ENCODE data around the gene RHOG. TPM values are rescaled to one million over a fixed set of nuclear protein-coding genes. Genes with fewer than 3 reads are reported as not detected.
"Not testable (repeated sequence)": the region's sequence is repeated elsewhere in the genome, so short reads cannot be mapped to it uniquely, and the experiment has no call there.

The RHOG gene
- total RNA-seq, 1 experiment from 2014 or later = 20.2 TPM

DNA sequence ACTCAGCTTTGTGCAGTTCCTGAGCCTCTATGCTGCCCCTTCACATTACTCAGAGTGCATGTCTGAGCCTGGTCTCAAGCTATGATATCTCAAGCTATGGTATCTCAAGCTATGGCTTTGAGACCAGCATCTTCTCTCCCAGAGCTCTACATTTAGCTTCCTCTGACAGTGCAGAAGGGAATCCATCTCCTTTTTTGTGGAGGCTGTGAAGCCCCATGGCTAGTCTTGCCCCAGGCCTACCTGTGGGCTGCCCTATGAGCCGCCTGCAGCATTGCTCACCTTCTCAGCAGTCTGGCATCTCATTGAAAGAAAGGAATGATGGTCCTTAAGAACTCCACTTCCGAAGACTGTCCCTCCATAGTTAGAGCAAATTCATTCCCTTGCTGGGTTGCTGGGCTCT is 19.8 kb downstream of the RHOG start:
- Histone ChIP-seq H3K27me3 (ENCODE audit: control insufficient read depth, insufficient read depth, low read length) (no peaks in the 10 kb centered on the region), H3K36me3 (replicated peaks; ENCODE audit: control insufficient read depth, insufficient read depth, low read length) (peaks cover under 1% of the 10 kb centered on the region), H3K4me3 (ENCODE audit: insufficient read depth, low read depth, low read length) (no peak overlapping the region)
- no peak for DNase-seq

DNA sequence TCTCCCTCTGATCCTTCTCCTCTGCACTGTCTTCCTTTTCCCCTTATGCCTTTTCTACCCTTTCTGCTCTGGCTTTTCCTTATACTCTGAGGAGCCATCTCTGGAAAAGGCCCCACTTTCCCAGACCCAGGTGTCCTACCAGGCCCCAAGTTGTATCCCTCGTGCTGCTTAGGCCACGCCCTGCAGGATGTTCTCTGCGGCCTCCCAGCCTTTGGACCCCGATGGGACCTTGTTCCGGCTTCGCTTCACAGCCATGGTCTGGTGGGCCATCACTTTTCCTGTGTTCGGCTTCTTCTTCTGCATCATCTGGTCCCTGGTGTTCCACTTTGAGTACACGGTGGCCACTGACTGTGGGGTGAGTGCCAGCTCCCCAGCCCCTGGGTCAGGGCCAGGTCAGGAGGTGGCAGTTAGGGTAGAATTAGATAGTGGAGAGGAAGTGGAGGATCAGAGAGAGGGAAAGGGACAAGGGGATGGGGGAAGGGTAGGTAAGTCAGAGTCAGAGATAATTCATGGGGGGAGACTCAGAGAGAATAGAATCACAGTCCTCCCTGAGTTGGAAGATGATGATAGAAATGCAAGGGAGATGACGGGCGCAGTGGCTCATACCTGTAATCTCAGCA is 23.5 kb downstream of the RHOG start:
- H3K36me3 ChIP-seq (replicated peaks; ENCODE audit: control insufficient read depth, insufficient read depth, low read length) = no peaks in the 10 kb centered on the region; the same call in none of the 2 replicates
- no peak for DNase-seq
- H3K27me3 ChIP-seq (ENCODE audit: control insufficient read depth, insufficient read depth, low read length) = no peaks in the 10 kb centered on the region
- no peak overlapping the region for H3K4me3 ChIP-seq (ENCODE audit: insufficient read depth, low read depth, low read length)

DNA sequence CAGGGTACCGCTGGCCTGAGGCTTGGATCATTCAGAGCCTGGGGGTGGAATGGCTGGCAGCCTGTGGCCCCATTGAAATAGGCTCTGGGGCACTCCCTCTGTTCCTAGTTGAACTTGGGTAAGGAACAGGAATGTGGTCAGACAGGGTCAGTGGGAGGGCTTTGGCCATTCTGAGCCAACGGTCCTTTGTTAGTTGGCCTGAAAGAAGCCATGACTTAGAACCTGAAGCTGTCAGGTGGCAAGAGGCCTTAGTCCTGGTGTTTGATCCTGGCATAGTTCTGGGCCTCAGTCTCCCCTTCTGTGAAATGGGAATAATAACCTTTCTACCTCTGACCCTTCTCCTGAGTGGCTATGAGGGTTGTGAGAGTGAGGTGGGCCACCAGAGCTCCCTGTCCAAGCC is 24.1 kb downstream of the RHOG start:
- Histone ChIP-seq H3K4me3 (ENCODE audit: insufficient read depth, low read depth, low read length) (no peak overlapping the region), H3K27me3 (ENCODE audit: control insufficient read depth, insufficient read depth, low read length) (no peaks in the 10 kb centered on the region), H3K36me3 (replicated peaks; ENCODE audit: control insufficient read depth, insufficient read depth, low read length) (no peaks in the 10 kb centered on the region; the same call in none of the 2 replicates)
- DNase-seq = no peak

DNA sequence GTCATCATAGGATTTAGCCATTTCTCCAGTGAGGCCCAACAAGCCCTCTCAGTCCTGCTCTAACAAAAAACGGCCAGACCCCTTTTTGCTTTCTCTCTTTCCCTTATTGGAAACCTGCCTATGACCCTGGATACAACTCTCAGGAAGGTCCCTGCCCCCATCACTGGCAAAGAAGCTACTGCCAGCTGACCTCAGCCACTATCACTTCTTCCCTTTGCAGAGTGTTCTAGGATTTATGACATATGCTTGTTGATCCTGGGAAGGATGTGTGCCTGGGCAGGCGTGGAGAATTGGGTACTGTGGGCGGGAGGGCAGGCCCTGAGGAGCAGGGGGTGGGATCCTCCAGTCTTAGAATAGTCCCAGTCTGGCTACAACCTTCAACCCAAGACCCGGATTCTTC is 24.9 kb downstream of the RHOG start:
- DNase-seq = no peak
- Histone ChIP-seq H3K4me3 (ENCODE audit: insufficient read depth, low read depth, low read length) (no peak overlapping the region), H3K36me3 (replicated peaks; ENCODE audit: control insufficient read depth, insufficient read depth, low read length) (peaks cover 2% of the 10 kb centered on the region), H3K27me3 (ENCODE audit: control insufficient read depth, insufficient read depth, low read length) (no peaks in the 10 kb centered on the region)

GRCh38 chr11:3814832-3815231 is 25.9 kb downstream of the RHOG start:
- H3K27me3 ChIP-seq (ENCODE audit: control insufficient read depth, insufficient read depth, low read length); H3K36me3 ChIP-seq (replicated peaks; ENCODE audit: control insufficient read depth, insufficient read depth, low read length); H3K4me3 ChIP-seq (ENCODE audit: insufficient read depth, low read depth, low read length); DNase-seq: not testable (repeated sequence)

- Histone ChIP-seq H3K36me3 (replicated peaks; ENCODE audit: control insufficient read depth, insufficient read depth, low read length) (0 out of 2 replicates have a peak, but pooled peaks cover 2% of the 10 kb centered on the region), H3K27me3 (ENCODE audit: control insufficient read depth, insufficient read depth, low read length) (no peaks in the 10 kb centered on the region), H3K4me3 (ENCODE audit: insufficient read depth, low read depth, low read length) (no peak overlapping the region)
- no peak for DNase-seq
These were observed 29.8 kb downstream of the RHOG start for GRCh38 chr11:3810951-3811350.

- no peak for DNase-seq
- H3K4me3 ChIP-seq (ENCODE audit: insufficient read depth, low read depth, low read length) = no peak overlapping the region
- H3K27me3 ChIP-seq (ENCODE audit: control insufficient read depth, insufficient read depth, low read length) = no peaks in the 10 kb centered on the region
- 0 out of 2 replicates have a peak, but pooled peaks cover 2% of the 10 kb centered on the region for H3K36me3 ChIP-seq (replicated peaks; ENCODE audit: control insufficient read depth, insufficient read depth, low read length)
These were observed 30.3 kb downstream of the RHOG start for GRCh38 chr11:3810446-3810845.

DNA sequence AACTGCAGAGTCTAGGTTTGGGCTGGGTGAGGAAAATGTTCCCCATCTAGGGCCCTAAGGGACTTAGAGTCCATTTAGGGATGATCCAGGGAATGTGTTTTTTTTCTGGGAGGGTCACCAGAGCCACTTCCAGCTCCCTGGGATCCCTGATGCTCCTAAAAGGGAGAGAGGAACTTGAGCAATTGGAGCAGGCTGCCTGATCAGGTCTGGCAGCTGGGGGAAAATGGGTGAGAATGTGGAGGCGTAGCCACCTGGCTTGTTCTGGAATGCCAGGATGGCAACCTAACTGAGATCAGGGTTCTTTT is 31.2 kb downstream of the RHOG start:
- Histone ChIP-seq H3K4me3 (ENCODE audit: insufficient read depth, low read depth, low read length) (no peak overlapping the region), H3K36me3 (replicated peaks; ENCODE audit: control insufficient read depth, insufficient read depth, low read length) (0 out of 2 replicates have a peak, but pooled peaks cover 2% of the 10 kb centered on the region), H3K27me3 (ENCODE audit: control insufficient read depth, insufficient read depth, low read length) (no peaks in the 10 kb centered on the region)
- DNase-seq = peak; percentile 55

DNA sequence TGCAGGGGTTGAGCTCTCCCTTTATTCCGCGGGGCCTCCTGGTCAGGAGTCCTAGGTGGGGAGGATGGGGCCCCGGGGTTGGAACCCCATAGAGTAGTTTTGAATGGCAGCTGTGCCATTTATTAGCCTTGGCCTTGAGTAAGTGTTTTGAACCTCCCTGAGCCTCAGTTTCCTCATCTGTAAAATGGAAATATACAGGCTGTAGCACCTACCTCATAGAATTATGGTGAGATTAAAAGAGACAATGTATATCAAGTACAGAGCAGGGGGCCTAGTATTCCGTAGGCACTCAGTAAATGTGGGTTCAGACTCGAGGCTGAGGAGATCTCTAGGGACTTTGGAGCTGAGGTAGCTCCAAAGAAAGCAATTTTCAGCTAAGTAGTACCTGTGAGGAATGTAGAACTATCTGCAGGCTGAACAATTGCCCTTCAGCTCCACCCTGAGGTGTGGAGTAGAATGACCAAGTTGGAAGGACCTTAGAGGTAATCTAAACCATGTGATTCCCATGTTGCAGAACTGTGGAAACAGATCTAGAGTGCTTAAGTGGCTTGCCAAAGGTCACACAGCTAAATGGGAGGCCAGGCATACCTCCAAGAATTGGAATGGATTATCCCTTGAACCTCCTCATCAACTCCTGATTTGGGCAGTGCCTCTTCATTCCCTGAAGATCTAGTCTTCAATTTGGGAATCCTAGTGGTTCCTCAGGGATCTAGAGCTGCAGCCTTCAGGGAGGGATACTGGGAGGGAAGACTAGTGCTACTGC is 31.7 kb downstream of the RHOG start:
- Histone ChIP-seq H3K27me3 (ENCODE audit: control insufficient read depth, insufficient read depth, low read length) (no peaks in the 10 kb centered on the region), H3K36me3 (replicated peaks; ENCODE audit: control insufficient read depth, insufficient read depth, low read length) (0 out of 2 replicates have a peak, but pooled peaks cover 2% of the 10 kb centered on the region), H3K4me3 (ENCODE audit: insufficient read depth, low read depth, low read length) (peak overlapping the region; percentile 90)
- peak; percentile 80 for DNase-seq

DNA sequence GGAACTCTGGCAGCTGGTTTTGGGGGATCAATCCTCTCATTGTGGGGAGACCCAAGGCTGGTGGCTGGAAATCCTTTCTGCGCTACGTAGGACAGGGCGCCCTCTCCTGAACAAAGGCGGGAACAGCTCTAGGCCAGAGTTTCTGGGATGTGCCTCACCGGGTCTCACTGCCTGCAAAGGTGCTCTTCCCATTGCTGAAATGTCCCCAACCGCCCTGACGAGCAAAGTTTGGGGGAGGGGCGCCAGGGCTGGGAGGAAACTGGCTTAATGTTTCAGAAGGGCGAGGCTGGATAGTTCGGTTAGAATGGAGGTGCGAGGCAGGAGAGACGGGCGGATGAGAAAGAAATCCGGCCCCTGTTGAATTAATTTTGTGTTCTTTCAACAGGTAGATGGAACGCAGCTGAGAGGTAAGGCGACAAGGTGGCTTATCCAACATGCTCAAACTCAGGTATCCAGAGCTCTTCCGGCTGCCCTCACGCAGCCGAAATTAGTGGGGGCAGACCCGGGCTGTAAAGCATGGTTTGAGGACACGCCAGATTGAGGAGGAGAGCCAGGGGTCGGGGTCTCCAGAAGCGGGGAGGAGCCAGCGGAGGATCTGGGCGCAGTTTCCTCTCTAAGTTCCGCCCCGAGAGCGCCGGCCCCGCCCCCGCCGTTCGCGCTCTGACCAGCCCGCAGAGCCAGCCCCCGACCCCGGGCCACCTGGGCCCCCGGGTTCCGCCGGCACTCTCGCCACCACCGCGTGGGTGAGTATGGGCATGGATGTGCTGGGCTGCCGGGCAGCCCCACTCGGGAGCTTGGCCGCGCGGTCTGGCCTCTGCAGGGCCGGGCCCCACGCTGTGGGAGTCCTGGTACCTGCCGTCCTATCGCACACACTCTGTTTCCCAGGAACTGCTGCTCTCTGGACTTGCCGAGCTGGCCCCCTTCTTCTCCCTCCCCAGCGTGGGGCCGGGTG is 32.6 kb downstream of the RHOG start, which contains the start of gene PGAP2:
Gene PGAP2, plus strand, starts transcription at position 652 of the 952 bp plus-strand sequence. CDS start 2,700 bp downstream, outside the sequence.
- peak; percentile 97 for DNase-seq
- Histone ChIP-seq H3K27me3 (ENCODE audit: control insufficient read depth, insufficient read depth, low read length) (no peaks in the 10 kb centered on the region), H3K36me3 (replicated peaks; ENCODE audit: control insufficient read depth, insufficient read depth, low read length) (0 out of 2 replicates have a peak, but pooled peaks cover 2% of the 10 kb centered on the region), H3K4me3 (ENCODE audit: insufficient read depth, low read depth, low read length) (peak within 1 kb of the TSS; percentile 90)

GRCh38 chr11:3803726-3804495 is 36.8 kb downstream of the RHOG start:
- DNase-seq = no peak
- no peak overlapping the region for H3K4me3 ChIP-seq (ENCODE audit: insufficient read depth, low read depth, low read length)
- no peaks in the 10 kb centered on the region for H3K27me3 ChIP-seq (ENCODE audit: control insufficient read depth, insufficient read depth, low read length)
- H3K36me3 ChIP-seq (replicated peaks; ENCODE audit: control insufficient read depth, insufficient read depth, low read length) = no peaks in the 10 kb centered on the region

- Histone ChIP-seq H3K36me3 (replicated peaks; ENCODE audit: control insufficient read depth, insufficient read depth, low read length) (no peaks in the 10 kb centered on the region), H3K4me3 (ENCODE audit: insufficient read depth, low read depth, low read length) (no peak overlapping the region), H3K27me3 (ENCODE audit: control insufficient read depth, insufficient read depth, low read length) (no peaks in the 10 kb centered on the region)
- no peak for DNase-seq
These were observed 38.6 kb downstream of the RHOG start for GRCh38 chr11:3802011-3802790.

- no peak overlapping the region for H3K4me3 ChIP-seq (ENCODE audit: insufficient read depth, low read depth, low read length)
- H3K27me3 ChIP-seq (ENCODE audit: control insufficient read depth, insufficient read depth, low read length) = no peaks in the 10 kb centered on the region
- no peak for DNase-seq
- no peaks in the 10 kb centered on the region; the same call in 1 of the 2 replicates for H3K36me3 ChIP-seq (replicated peaks; ENCODE audit: control insufficient read depth, insufficient read depth, low read length)
These were observed 40.9 kb downstream of the RHOG start for GRCh38 chr11:3799873-3800272.

Data from H7 (cell line).